Esophagus (tissue), 2 donors: ENCODE measurements around the gene SH3PXD2B. TPM values are rescaled to one million over a fixed set of nuclear protein-coding genes. Genes with fewer than 3 reads are reported as not detected.

ENCODE experiments used
- H3K27ac ChIP-seq, 2 donors: one replicate each; pipeline ENCODE4 v1.5.1; 2013; ENCODE audit warnings: low read depth in 2 of 2, mild to moderate bottlenecking in 2 of 2, inconsistent platforms in 1 of 2, low read length in 1 of 2, moderate library complexity in 1 of 2
- H3K27me3 ChIP-seq, 2 donors: one replicate each; pipeline ENCODE4 v1.6.1; 2013; ENCODE audit warnings: low read length in 2 of 2, control low read depth in 1 of 2, mild to moderate bottlenecking in 1 of 2; ENCODE audit not compliant: insufficient read depth in 2 of 2, control insufficient read depth in 1 of 2
- H3K36me3 ChIP-seq, 2 donors: one replicate each; pipeline ENCODE4 v1.6.1; 2013; ENCODE audit warnings: low read length in 1 of 2; ENCODE audit not compliant: control insufficient read depth in 2 of 2, insufficient read depth in 2 of 2
- H3K4me1 ChIP-seq, 2 donors: one replicate each; pipeline ENCODE4 v1.6.1; 2013; ENCODE audit warnings: low read length in 1 of 2; ENCODE audit not compliant: control insufficient read depth in 2 of 2, insufficient read depth in 2 of 2
- H3K4me3 ChIP-seq, 2 donors: one replicate each; pipeline ENCODE4 v1.5.1; 2013; ENCODE audit warnings: low read length in 2 of 2, mild to moderate bottlenecking in 2 of 2, low read depth in 1 of 2, moderate library complexity in 1 of 2
- H3K9me3 ChIP-seq, 2 donors: one replicate each; pipeline ENCODE4 v1.6.1; 2013; ENCODE audit warnings: mild to moderate bottlenecking in 2 of 2, low read depth in 1 of 2, low read length in 1 of 2, moderate library complexity in 1 of 2; ENCODE audit not compliant: control insufficient read depth in 2 of 2, insufficient read depth in 1 of 2
- whole genome bisulfite sequencing, 2 donors: extraction: QIAGEN DNeasy Blood & Tissue Kit; methylation state at CpG; one replicate each; pipeline ENCODE4 v1.1.7; 2013; 5-methylcytosine and 5-hydroxymethylcytosine counted together
- polyA plus RNA-seq, 2 donors: library from polyadenylated mRNA; stranded (reverse); fragments of 200-250 nt; gene quantifications; one replicate each; pipeline ENCODE4 v1.2.3, GENCODE V29; 2013
- donor health status: healthy with polysubstance abuse.
- donor health status: Bipolar disorder and iron deficiency.

The SH3PXD2B gene
- polyA plus RNA-seq, 2 donors, result 3.0 to 4.5 TPM

DNA sequence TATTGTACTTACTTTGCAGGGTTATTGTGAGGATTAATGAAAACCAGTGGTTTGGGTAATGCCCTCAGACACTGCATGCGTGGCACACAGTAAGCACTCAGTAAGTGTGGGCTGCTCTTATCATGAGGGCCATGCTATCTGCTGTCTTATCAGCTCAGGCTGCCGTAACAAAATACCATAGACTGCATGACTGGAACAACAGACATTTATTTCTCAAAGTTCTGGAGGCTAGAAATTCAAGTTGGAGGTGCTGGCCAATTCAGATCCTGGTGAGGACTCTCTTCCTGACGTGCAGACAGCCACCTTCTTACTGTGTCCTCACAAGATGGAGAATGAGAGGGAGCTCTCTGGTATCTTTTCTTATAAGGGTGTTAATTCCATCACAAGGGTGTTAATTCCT lies 23.9 kb upstream of the SH3PXD2B start:
- 77 to 90% methylated on average over 3 of the region's 3 CpGs for WGBS, 2 donors
- H3K27ac ChIP-seq, result no peak overlapping the region
- no peak overlapping the region for H3K4me3 ChIP-seq
- no peaks in the 10 kb centered on the region for H3K4me1 ChIP-seq
- no peaks in the 10 kb centered on the region for H3K27me3 ChIP-seq
- no peaks in the 10 kb centered on the region for H3K36me3 ChIP-seq
- H3K9me3 ChIP-seq, result no peaks in the 10 kb centered on the region

- H3K4me1 ChIP-seq, result no peaks in the 10 kb centered on the region
- H3K9me3 ChIP-seq, result no peaks in the 10 kb centered on the region
- H3K36me3 ChIP-seq, result no peaks in the 10 kb centered on the region
- H3K27ac ChIP-seq, result no peak overlapping the region
- no peaks in the 10 kb centered on the region for H3K27me3 ChIP-seq
- no peak overlapping the region for H3K4me3 ChIP-seq
- 52 to 55% methylated on average over 4 of the region's 4 CpGs for WGBS, 2 donors
These were observed 23.1 kb upstream of the SH3PXD2B start for GRCh38 chr5:172477466-172477865.

DNA sequence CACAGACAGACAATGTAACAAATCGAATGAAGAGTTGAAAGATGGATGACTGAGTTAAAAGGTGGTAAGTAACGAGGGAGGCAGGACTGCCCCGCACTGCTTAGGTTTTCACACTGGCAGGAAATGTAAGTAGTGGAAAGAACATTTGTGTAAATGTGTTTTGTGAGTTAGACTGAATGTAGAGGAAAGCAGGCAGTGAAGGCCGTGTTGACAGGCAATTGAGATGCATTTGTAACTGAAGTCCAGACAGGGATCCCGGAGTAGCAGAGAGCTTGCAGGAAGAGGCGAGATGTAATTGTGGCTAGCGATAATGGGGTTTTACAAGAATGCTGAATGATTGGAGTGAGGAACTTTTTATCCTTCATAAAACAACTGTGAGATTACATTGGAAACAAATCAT lies 20.0 kb upstream of the SH3PXD2B start:
- Histone ChIP-seq H3K4me1 (no peaks in the 10 kb centered on the region), H3K4me3 (no peak overlapping the region), H3K36me3 (no peaks in the 10 kb centered on the region), H3K9me3 (no peaks in the 10 kb centered on the region), H3K27me3 (peaks cover 0 to 3% of the 10 kb centered on the region in 2 donors), H3K27ac (no peak overlapping the region)
- 84 to 86% methylated on average over 7 of the region's 7 CpGs for WGBS, 2 donors

DNA sequence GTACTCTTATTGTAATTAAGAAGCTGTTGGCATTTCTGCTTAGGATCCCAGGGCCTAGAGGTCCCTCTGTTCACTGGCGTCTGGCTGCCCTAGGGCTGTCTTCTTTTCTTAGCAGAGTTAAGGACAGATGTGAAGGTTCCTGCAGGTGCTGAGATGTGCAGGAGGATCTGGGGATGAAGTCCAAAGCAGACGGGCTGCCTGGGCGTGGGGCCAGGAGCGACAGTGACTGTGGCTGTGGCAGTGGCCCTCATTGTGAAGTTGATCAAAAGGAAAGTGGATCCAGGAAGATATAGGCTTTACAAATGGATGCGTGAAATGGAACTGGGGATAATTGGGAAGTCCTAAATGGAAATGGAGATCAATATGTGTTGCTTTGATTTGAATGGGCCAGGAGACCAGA lies 19.1 kb upstream of the SH3PXD2B start:
- Histone ChIP-seq H3K27me3 (peaks cover 0 to 3% of the 10 kb centered on the region in 2 donors), H3K36me3 (no peaks in the 10 kb centered on the region), H3K9me3 (no peaks in the 10 kb centered on the region), H3K4me3 (no peak overlapping the region), H3K27ac (no peak overlapping the region), H3K4me1 (no peaks in the 10 kb centered on the region)
- 81 to 84% methylated on average over 5 of the region's 5 CpGs for WGBS, 2 donors

DNA sequence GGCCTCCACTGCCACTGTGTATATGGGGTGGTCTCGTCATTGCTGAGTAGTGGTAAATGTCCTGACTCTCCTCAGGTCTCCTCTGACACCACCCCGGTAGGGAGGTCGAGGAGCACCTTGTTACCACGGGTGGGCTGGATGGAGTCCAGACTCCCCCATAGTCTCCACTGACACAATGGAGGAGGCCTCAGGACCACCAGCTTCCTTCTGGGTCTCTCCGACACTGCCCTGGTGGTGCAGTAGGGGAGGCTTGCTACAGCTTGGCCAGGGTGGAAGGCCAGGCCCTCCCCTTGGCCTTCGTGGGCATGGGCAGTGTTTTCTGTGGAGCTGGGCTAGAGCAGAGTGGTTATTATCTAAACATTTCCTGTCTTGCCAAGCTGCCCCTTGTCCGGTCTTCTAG lies 15.4 kb upstream of the SH3PXD2B start:
- no peaks in the 10 kb centered on the region for H3K36me3 ChIP-seq
- no peak overlapping the region for H3K27ac ChIP-seq
- no peaks in the 10 kb centered on the region for H3K4me1 ChIP-seq
- no peak overlapping the region for H3K4me3 ChIP-seq
- WGBS, 2 donors, result 49 to 68% methylated on average over 7 of the region's 7 CpGs
- peaks cover 0 to 3% of the 10 kb centered on the region in 2 donors for H3K27me3 ChIP-seq
- no peaks in the 10 kb centered on the region for H3K9me3 ChIP-seq

GRCh38 chr5:172466062-172466461 lies 11.7 kb upstream of the SH3PXD2B start:
- 80 to 85% methylated on average over 7 of the region's 7 CpGs for WGBS, 2 donors
- Histone ChIP-seq H3K36me3 (no peaks in the 10 kb centered on the region), H3K27me3 (no peaks in the 10 kb centered on the region), H3K4me3 (no peak overlapping the region), H3K4me1 (no peaks in the 10 kb centered on the region), H3K27ac (no peak overlapping the region), H3K9me3 (no peaks in the 10 kb centered on the region)

GRCh38 chr5:172463031-172463430 lies 8.7 kb upstream of the SH3PXD2B start:
- Histone ChIP-seq H3K27me3 (no peaks in the 10 kb centered on the region), H3K4me3 (no peak overlapping the region), H3K9me3 (no peaks in the 10 kb centered on the region), H3K27ac (no peak overlapping the region), H3K4me1 (no peaks in the 10 kb centered on the region), H3K36me3 (no peaks in the 10 kb centered on the region)
- WGBS, 2 donors, result 86 to 95% methylated on average over 9 of the region's 9 CpGs

- Histone ChIP-seq H3K9me3 (no peaks in the 10 kb centered on the region), H3K4me3 (no peak overlapping the region), H3K4me1 (peaks cover 2 to 3% of the 10 kb centered on the region in 2 donors), H3K36me3 (no peaks in the 10 kb centered on the region), H3K27ac (no peak overlapping the region), H3K27me3 (no peaks in the 10 kb centered on the region)
- 92 to 95% methylated on average over 5 of the region's 5 CpGs for WGBS, 2 donors
These were observed 5.4 kb upstream of the SH3PXD2B start for GRCh38 chr5:172459783-172460165.

- Histone ChIP-seq H3K27me3 (no peaks in the 10 kb centered on the region), H3K36me3 (no peaks in the 10 kb centered on the region), H3K9me3 (no peaks in the 10 kb centered on the region), H3K27ac (no peak overlapping the region), H3K4me3 (no peak overlapping the region), H3K4me1 (peaks cover 2 to 3% of the 10 kb centered on the region in 2 donors)
- 79 to 86% methylated on average over 9 of the region's 9 CpGs for WGBS, 2 donors
These were observed 4.9 kb upstream of the SH3PXD2B start for GRCh38 chr5:172458976-172459782.

GRCh38 chr5:172456076-172456722 lies 1.9 kb upstream of the SH3PXD2B start:
- Histone ChIP-seq H3K27ac (peak overlapping the region in 1 of 2 donors; percentile 11), H3K36me3 (no peaks in the 10 kb centered on the region), H3K4me3 (no peak overlapping the region), H3K9me3 (no peaks in the 10 kb centered on the region), H3K27me3 (no peaks in the 10 kb centered on the region), H3K4me1 (peaks cover 2 to 8% of the 10 kb centered on the region in 2 donors)
- WGBS, 2 donors, result 71% methylated on average over 10 of the region's 10 CpGs
